ENCODE results near the gene PPP4R3A. TPM values are rescaled to one million over a fixed set of nuclear protein-coding genes. Genes with fewer than 3 reads are reported as not detected.

The PPP4R3A gene
- total and polyA plus RNA-seq, 10 of the 15 experiments (the other 5 are each of a cell fraction or from before 2014, with no cell fraction given), result 19.4 to 97.8 (median 62.9) TPM

DNA sequence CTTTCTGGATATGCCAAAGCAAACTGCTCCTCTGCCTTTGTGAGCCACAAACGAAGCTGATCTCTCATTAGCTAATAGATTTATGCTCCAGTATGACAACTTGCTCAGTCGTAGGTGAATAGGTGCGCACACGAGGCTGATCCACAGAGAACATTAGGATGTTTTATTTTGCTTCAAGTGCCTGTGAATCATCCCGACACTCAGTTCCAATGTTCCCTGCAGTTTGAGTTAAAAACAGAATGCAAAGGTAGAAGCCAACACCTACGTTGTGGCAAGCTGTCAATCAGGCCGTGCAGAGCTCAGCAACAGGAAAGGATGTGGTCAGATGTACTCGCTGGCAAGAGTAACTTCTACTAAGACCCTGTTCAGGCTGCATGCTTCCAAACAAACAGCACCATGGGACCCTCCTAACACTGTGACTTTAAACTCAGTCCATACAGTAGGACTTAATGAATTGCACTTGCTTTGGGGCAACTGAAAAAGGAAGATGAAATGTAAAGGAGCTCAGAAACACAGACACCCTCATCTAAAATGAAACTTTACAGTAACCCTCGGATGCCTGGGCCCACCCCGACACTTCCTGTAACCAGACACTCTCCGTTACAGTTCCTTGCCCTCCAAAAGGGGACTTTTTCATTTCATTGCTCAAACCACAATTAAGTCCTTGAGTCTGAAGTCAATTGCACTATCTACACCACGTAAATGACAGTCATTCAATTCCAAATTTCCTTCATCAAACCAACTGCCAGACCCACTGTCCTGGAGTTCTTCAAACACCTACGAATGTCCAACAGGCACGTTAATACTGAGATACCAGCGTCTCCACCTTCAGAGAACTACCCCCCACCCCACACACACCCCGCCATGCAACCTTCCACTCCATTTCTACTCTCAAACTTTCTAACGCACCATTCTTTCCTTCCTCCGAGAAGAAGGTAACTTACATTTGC, 94.0 kb downstream of the PPP4R3A start (continued):
- TF ChIP-seq EP300 (IDR thresholded peaks at IDR 0.05; ENCODE audit: borderline replicate concordance in 1 of 2, control insufficient read depth in 1 of 2, low read depth in 2 of 2, low read length in 2 of 2) (peak; percentile 26 to 54; a peak in 2 of 4 replicates), CREM (IDR thresholded peaks at IDR 0.05; ENCODE audit: low read depth) (no peak), ATF7 (IDR thresholded peaks at IDR 0.05; ENCODE audit: low read depth) (peak; percentile 75), POLR2AphosphoS5 (IDR thresholded peaks at IDR 0.05; ENCODE audit: low read length) (peak; percentile 96), EZH2 (IDR thresholded peaks at IDR 0.05; ENCODE audit: borderline replicate concordance, control insufficient read depth, low read depth, low read length) (no peak), BRCA1 (IDR thresholded peaks at IDR 0.05; ENCODE audit: low read depth, low read length) (no peak), LARP7 (IDR thresholded peaks at IDR 0.05) (no peak)
- TF ChIP-seq, protein P1, sequence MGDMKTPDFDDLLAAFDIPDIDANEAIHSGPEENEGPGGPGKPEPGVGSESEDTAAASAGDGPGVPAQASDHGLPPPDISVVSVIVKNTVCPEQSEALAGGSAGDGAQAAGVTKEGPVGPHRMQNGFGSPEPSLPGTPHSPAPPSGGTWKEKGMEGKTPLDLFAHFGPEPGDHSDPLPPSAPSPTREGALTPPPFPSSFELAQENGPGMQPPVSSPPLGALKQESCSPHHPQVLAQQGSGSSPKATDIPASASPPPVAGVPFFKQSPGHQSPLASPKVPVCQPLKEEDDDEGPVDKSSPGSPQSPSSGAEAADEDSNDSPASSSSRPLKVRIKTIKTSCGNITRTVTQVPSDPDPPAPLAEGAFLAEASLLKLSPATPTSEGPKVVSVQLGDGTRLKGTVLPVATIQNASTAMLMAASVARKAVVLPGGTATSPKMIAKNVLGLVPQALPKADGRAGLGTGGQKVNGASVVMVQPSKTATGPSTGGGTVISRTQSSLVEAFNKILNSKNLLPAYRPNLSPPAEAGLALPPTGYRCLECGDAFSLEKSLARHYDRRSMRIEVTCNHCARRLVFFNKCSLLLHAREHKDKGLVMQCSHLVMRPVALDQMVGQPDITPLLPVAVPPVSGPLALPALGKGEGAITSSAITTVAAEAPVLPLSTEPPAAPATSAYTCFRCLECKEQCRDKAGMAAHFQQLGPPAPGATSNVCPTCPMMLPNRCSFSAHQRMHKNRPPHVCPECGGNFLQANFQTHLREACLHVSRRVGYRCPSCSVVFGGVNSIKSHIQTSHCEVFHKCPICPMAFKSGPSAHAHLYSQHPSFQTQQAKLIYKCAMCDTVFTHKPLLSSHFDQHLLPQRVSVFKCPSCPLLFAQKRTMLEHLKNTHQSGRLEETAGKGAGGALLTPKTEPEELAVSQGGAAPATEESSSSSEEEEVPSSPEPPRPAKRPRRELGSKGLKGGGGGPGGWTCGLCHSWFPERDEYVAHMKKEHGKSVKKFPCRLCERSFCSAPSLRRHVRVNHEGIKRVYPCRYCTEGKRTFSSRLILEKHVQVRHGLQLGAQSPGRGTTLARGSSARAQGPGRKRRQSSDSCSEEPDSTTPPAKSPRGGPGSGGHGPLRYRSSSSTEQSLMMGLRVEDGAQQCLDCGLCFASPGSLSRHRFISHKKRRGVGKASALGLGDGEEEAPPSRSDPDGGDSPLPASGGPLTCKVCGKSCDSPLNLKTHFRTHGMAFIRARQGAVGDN (IDR thresholded peaks at IDR 0.05), result peak; percentile 42; the same call in 1 of the 2 replicates
- TF ChIP-seq, protein P2, sequence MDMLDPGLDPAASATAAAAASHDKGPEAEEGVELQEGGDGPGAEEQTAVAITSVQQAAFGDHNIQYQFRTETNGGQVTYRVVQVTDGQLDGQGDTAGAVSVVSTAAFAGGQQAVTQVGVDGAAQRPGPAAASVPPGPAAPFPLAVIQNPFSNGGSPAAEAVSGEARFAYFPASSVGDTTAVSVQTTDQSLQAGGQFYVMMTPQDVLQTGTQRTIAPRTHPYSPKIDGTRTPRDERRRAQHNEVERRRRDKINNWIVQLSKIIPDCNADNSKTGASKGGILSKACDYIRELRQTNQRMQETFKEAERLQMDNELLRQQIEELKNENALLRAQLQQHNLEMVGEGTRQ (IDR thresholded peaks at IDR 0.05; ENCODE audit: borderline replicate concordance, low read depth, low read length), result no peak; the same call in 1 of the 2 replicates
- TF ChIP-seq, protein P3, sequence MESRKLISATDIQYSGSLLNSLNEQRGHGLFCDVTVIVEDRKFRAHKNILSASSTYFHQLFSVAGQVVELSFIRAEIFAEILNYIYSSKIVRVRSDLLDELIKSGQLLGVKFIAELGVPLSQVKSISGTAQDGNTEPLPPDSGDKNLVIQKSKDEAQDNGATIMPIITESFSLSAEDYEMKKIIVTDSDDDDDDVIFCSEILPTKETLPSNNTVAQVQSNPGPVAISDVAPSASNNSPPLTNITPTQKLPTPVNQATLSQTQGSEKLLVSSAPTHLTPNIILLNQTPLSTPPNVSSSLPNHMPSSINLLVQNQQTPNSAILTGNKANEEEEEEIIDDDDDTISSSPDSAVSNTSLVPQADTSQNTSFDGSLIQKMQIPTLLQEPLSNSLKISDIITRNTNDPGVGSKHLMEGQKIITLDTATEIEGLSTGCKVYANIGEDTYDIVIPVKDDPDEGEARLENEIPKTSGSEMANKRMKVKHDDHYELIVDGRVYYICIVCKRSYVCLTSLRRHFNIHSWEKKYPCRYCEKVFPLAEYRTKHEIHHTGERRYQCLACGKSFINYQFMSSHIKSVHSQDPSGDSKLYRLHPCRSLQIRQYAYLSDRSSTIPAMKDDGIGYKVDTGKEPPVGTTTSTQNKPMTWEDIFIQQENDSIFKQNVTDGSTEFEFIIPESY (IDR thresholded peaks at IDR 0.05), result no peak
- TF ChIP-seq, protein P4, sequence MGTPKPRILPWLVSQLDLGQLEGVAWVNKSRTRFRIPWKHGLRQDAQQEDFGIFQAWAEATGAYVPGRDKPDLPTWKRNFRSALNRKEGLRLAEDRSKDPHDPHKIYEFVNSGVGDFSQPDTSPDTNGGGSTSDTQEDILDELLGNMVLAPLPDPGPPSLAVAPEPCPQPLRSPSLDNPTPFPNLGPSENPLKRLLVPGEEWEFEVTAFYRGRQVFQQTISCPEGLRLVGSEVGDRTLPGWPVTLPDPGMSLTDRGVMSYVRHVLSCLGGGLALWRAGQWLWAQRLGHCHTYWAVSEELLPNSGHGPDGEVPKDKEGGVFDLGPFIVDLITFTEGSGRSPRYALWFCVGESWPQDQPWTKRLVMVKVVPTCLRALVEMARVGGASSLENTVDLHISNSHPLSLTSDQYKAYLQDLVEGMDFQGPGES (IDR thresholded peaks at IDR 0.05), result no peak
- TF ChIP-seq, protein P5, sequence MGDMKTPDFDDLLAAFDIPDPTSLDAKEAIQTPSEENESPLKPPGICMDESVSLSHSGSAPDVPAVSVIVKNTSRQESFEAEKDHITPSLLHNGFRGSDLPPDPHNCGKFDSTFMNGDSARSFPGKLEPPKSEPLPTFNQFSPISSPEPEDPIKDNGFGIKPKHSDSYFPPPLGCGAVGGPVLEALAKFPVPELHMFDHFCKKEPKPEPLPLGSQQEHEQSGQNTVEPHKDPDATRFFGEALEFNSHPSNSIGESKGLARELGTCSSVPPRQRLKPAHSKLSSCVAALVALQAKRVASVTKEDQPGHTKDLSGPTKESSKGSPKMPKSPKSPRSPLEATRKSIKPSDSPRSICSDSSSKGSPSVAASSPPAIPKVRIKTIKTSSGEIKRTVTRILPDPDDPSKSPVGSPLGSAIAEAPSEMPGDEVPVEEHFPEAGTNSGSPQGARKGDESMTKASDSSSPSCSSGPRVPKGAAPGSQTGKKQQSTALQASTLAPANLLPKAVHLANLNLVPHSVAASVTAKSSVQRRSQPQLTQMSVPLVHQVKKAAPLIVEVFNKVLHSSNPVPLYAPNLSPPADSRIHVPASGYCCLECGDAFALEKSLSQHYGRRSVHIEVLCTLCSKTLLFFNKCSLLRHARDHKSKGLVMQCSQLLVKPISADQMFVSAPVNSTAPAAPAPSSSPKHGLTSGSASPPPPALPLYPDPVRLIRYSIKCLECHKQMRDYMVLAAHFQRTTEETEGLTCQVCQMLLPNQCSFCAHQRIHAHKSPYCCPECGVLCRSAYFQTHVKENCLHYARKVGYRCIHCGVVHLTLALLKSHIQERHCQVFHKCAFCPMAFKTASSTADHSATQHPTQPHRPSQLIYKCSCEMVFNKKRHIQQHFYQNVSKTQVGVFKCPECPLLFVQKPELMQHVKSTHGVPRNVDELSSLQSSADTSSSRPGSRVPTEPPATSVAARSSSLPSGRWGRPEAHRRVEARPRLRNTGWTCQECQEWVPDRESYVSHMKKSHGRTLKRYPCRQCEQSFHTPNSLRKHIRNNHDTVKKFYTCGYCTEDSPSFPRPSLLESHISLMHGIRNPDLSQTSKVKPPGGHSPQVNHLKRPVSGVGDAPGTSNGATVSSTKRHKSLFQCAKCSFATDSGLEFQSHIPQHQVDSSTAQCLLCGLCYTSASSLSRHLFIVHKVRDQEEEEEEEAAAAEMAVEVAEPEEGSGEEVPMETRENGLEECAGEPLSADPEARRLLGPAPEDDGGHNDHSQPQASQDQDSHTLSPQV (IDR thresholded peaks at IDR 0.05), result no peak

Measured in GM12878 (cell line).